Common myeloid progenitor, CD34-positive (primary cell): ENCODE data around the gene TMEM135.
A peak's percentile ranks its signal among the peaks of the same experiment; 100 is the strongest.

Experiments
- CTCF ChIA-PET: fragments of 350-600 bp; sonication (Branson Sonifier 250); formaldehyde crosslinking; loops from one replicate; lab custom pipeline; 2021; ENCODE audit warnings: antibody characterized with exemption; lab: Charles Lee
- POLR2A ChIA-PET: fragments of 350-600 bp; sonication (Branson Sonifier 250); formaldehyde crosslinking; loops from one replicate; lab custom pipeline; 2021; ENCODE audit warnings: antibody characterized with exemption; lab: Charles Lee
- DNase-seq, 3 donors: peaks; one replicate each; pipeline versions ENCODE4 v3.0.0 to v3.0.0-alpha.2; 2013
- H3K27ac ChIP-seq, 2 experiments: 1 replicate in 1 of 2; 2 replicates in 1 of 2; pipeline ENCODE4 v1.7.0; 2013; ENCODE audit warnings: inconsistent platforms in 2 of 2, low read length in 2 of 2, mild to moderate bottlenecking in 2 of 2, low read depth in 1 of 2, moderate library complexity in 1 of 2; ENCODE audit not compliant: severe bottlenecking in 2 of 2, insufficient read depth in 1 of 2, poor library complexity in 1 of 2
- H3K27me3 ChIP-seq, 5 experiments: replicated peaks in 2 of 5; 1 replicate in 3 of 5; 2 replicates in 2 of 5; pipeline versions ENCODE4 v1.6.1 to v1.7.0; 2013; ENCODE audit warnings: low read length in 4 of 5, mild to moderate bottlenecking in 2 of 5, moderate library complexity in 2 of 5, inconsistent platforms in 1 of 5; ENCODE audit not compliant: insufficient read depth in 5 of 5, control insufficient read depth in 4 of 5
- H3K36me3 ChIP-seq, 4 experiments: 1 replicate in 2 of 4; 2 replicates in 2 of 4; pipeline versions ENCODE4 v1.6.1 to v1.7.0; 2013; ENCODE audit warnings: low read length in 3 of 4, control low read depth in 1 of 4, mild to moderate bottlenecking in 1 of 4; ENCODE audit not compliant: control insufficient read depth in 4 of 4, insufficient read depth in 4 of 4
- H3K4me1 ChIP-seq, 4 experiments: 1 replicate in 3 of 4; 2 replicates in 1 of 4; pipeline versions ENCODE4 v1.6.1 to v1.7.1; 2013; ENCODE audit warnings: low read length in 3 of 4, mild to moderate bottlenecking in 3 of 4, control low read depth in 1 of 4, inconsistent platforms in 1 of 4, moderate library complexity in 1 of 4; ENCODE audit not compliant: control insufficient read depth in 4 of 4, insufficient read depth in 4 of 4; ENCODE audit errors: control extremely low read depth in 1 of 4
- H3K4me3 ChIP-seq, 7 experiments: 1 replicate in 4 of 7; 2 replicates in 3 of 7; pipeline versions ENCODE4 v1.5.1 to v1.7.0; 2013; ENCODE audit warnings: mild to moderate bottlenecking in 7 of 7, low read length in 6 of 7, moderate library complexity in 6 of 7, inconsistent platforms in 2 of 7, low read depth in 2 of 7, control low read depth in 1 of 7; ENCODE audit not compliant: insufficient read depth in 4 of 7, control insufficient read depth in 1 of 7; ENCODE audit errors: extremely low read depth in 1 of 7
- H3K9me3 ChIP-seq, 5 experiments: 1 replicate in 4 of 5; 2 replicates in 1 of 5; pipeline versions ENCODE4 v1.6.1 to v1.7.1; 2013; ENCODE audit warnings: low read length in 4 of 5, mild to moderate bottlenecking in 2 of 5, inconsistent platforms in 1 of 5, low read depth in 1 of 5, moderate library complexity in 1 of 5; ENCODE audit not compliant: control insufficient read depth in 4 of 5, insufficient read depth in 2 of 5; ENCODE audit errors: control extremely low read depth in 1 of 5
- WGBS: methylation state at CpG from one replicate; pipeline ENCODE4 v1.1.5; 2013; ENCODE audit not compliant: insufficient coverage; 5-methylcytosine and 5-hydroxymethylcytosine counted together

The TMEM135 gene

GRCh38 chr11:87368858-87369480 is 331.2 kb downstream of the TMEM135 start:
- WGBS: 19% methylated on average over 4 of the region's 5 CpGs
- no peaks in the 10 kb centered on the region for H3K27me3 ChIP-seq
- ChIA-PET CTCF (interaction anchor here (0.7 to 4.8 kb wide), 6 partner anchors 12 to 52 kb away, joined by 3 to 34 read pairs (median 9); no protein-coding TSS in a partner anchor), POLR2A (interaction anchor here (1.0 kb wide), 1 partner anchor 16 kb away, joined by 5 read pairs; no protein-coding TSS in a partner anchor)
- H3K4me1 ChIP-seq: peaks cover 4 to 33% (median 14%) of the 10 kb centered on the region in 4 experiments
- H3K27ac ChIP-seq: peak overlapping the region in 1 of 2 experiments; percentile 36
- no peaks in the 10 kb centered on the region for H3K36me3 ChIP-seq
- peak; percentile 52 to 90 (median 81) for DNase-seq
- H3K4me3 ChIP-seq: no peak overlapping the region
- no peaks in the 10 kb centered on the region for H3K9me3 ChIP-seq

GRCh38 chr11:87369888-87370287 is 332.2 kb downstream of the TMEM135 start:
- Histone ChIP-seq H3K27me3 (no peaks in the 10 kb centered on the region), H3K4me3 (peak overlapping the region in 1 of 7 experiments; percentile 1), H3K27ac (peak overlapping the region in 1 of 2 experiments; percentile 36), H3K9me3 (no peaks in the 10 kb centered on the region), H3K36me3 (no peaks in the 10 kb centered on the region), H3K4me1 (peaks cover 4 to 33% (median 14%) of the 10 kb centered on the region in 4 experiments)
- 63% methylated on average over 4 of the region's 4 CpGs for WGBS
- CTCF ChIA-PET: interaction anchor here (1.0 to 4.8 kb wide), 6 partner anchors 13 to 52 kb away, joined by 3 to 34 read pairs (median 8); no protein-coding TSS in a partner anchor
- POLR2A ChIA-PET: no interaction called here
- no peak for DNase-seq

- Histone ChIP-seq H3K36me3 (no peaks in the 10 kb centered on the region), H3K27me3 (no peaks in the 10 kb centered on the region), H3K27ac (no peak overlapping the region), H3K9me3 (no peaks in the 10 kb centered on the region), H3K4me1 (peaks cover 4 to 33% (median 14%) of the 10 kb centered on the region in 4 experiments), H3K4me3 (no peak overlapping the region)
- 79% methylated on average over 2 of the region's 3 CpGs for WGBS
- CTCF ChIA-PET: interaction anchor here (1.6 kb wide), 1 partner anchor 18 kb away, joined by 6 read pairs; no protein-coding TSS in a partner anchor
- POLR2A ChIA-PET: interaction anchor here (0.7 kb wide), 1 partner anchor 687 kb away, joined by 5 read pairs; no protein-coding TSS in a partner anchor
- no peak for DNase-seq
These were observed 334.3 kb downstream of the TMEM135 start for GRCh38 chr11:87372065-87372464.
